Measurements from ENCODE around the gene ABHD14A. TPM values are rescaled to one million over a fixed set of nuclear protein-coding genes. Genes with fewer than 3 reads are reported as not detected.

Gene ABHD14A
- total and polyA plus RNA-seq, 3 donors from 2014 or later, result 27.7 to 51.6 (median 38.9) TPM

DNA sequence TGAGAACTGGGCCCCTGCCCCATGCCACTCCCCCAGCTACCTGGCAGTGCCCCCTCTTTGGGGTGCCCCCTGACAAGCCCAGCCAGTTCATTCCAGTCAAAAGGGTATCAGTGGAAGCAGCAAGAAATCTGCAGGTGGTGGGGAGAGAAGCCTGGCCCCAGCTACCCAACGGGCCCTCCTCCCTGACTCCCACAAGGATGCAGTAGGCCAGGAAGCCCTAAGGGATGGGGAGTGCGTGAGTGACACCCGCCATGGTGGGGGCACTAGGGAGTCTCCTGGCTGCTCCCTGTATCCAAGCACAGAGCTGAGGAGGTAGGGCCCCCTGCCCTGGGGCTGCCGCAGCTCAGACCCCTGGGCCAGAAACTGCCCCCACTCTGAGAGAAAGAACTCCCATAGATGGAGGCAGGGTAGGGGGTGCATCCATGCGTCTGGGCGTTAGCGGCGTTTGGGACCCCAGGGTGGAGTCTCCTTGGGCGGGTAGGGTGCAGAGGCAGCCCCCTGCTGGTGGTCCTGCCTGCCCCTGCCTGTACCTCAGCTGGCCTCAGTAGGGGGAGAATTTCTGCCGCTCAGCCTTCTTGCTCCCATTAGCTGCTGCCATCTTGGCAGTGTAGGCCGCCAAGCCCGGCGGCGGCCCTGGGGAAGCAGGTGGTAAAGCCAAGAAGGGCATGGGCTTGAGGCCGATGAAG, 17.2 kb upstream of the ABHD14A start:
- no peak overlapping the region for H3K27ac ChIP-seq
- 91 to 93% methylated on average over 10 to 15 of the region's 15 CpGs for WGBS, 2 donors

DNA sequence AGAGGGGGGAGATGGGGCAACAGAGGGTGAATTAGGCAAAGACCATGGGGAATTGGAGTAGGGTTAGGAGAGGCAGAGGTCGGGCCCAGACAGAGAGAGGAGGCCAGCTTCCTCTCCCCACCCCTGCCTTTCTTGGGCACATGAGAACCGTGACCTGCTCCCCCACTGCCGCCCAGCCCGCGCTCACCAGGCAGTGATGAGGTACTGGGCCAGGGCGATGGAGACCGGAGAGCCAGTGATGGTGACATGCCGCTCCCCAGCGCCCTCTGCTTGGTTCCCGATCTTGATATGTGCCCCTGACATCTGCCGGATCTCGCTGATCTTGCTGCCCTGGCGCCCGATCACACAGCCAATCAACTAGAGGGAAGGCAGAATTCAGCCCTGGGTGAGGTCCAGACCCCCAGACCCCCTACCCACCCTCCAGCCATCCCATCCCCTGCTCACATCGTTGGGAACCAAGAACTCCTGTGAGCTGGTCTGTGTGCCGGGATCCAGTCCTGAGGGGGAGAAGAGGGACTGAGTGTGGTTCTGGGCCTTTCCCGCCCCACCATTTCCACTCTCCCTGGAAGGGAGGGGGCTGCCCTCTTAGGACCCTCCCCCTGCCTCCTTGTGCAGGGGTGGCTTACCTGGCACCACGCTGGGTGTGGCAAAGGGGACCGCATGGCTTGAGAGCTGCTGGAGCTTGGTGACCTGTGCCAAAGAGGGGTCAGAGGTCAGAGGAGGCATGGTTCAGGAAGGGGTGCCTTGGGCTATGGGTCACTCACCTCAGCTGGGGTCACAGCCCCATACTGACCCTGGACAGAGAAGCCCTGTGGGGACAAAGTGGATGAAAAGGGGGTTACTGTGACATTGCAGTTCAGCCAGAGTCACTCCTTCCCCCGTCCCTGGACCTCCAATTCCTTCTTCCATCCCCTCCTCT, 16.0 kb upstream of the ABHD14A start:
- Histone ChIP-seq H3K27ac (no peak overlapping the region), H3K36me3 (ENCODE audit: low read depth, missing control alignments) (no peaks in the 10 kb centered on the region), H3K27me3 (no peaks in the 10 kb centered on the region), H3K4me3 (no peak overlapping the region), H3K9me3 (no peaks in the 10 kb centered on the region), H3K4me1 (peaks cover 32% of the 10 kb centered on the region)
- DNase-seq, result no peak
- 95 to 96% methylated on average over 16 to 20 of the region's 20 CpGs for WGBS, 2 donors
- intact Hi-C loops (cut with DNase I; ENCODE audit: low total_unique reads), result no loop called here
- no peak for TF ChIP-seq POLR2A (IDR thresholded peaks at IDR 0.05)
- TF ChIP-seq, protein P1, sequence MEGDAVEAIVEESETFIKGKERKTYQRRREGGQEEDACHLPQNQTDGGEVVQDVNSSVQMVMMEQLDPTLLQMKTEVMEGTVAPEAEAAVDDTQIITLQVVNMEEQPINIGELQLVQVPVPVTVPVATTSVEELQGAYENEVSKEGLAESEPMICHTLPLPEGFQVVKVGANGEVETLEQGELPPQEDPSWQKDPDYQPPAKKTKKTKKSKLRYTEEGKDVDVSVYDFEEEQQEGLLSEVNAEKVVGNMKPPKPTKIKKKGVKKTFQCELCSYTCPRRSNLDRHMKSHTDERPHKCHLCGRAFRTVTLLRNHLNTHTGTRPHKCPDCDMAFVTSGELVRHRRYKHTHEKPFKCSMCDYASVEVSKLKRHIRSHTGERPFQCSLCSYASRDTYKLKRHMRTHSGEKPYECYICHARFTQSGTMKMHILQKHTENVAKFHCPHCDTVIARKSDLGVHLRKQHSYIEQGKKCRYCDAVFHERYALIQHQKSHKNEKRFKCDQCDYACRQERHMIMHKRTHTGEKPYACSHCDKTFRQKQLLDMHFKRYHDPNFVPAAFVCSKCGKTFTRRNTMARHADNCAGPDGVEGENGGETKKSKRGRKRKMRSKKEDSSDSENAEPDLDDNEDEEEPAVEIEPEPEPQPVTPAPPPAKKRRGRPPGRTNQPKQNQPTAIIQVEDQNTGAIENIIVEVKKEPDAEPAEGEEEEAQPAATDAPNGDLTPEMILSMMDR (IDR thresholded peaks at IDR 0.05), result no peak

More for the DNA sequence above, 17.2 kb upstream of the ABHD14A start:
- DNase-seq, result no peak
- intact Hi-C loops (cut with DNase I; ENCODE audit: low total_unique reads), result no loop called here
- no peak overlapping the region for H3K4me3 ChIP-seq
- TF ChIP-seq, protein P1 (IDR thresholded peaks at IDR 0.05), result no peak
- H3K27me3 ChIP-seq, result no peaks in the 10 kb centered on the region
- no peaks in the 10 kb centered on the region for H3K36me3 ChIP-seq (ENCODE audit: low read depth, missing control alignments)
- H3K4me1 ChIP-seq, result peaks cover 20% of the 10 kb centered on the region
- H3K9me3 ChIP-seq, result no peaks in the 10 kb centered on the region

DNA sequence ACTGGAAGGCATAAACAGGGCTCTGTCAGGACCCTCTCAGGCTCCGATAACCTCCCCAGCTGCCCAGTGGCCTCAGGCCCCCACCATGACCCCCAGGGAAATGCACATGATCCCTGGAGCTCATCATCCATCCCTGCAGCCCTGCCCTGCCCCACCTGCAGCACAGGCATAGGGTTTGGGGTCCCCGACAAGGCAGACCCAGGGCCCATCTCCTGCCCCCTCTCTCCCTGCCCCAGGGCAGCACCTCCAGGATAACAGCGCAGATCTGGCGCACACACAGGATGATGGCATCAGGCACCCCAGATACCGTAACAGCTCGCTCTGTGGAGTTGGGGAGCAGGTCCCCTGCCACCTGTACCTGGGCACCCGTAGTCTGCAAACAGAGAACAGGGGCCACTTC, 15.2 kb upstream of the ABHD14A start:
- no peak for DNase-seq
- WGBS, 2 donors, result 97 to 100% methylated on average over 3 to 7 of the region's 7 CpGs

DNA sequence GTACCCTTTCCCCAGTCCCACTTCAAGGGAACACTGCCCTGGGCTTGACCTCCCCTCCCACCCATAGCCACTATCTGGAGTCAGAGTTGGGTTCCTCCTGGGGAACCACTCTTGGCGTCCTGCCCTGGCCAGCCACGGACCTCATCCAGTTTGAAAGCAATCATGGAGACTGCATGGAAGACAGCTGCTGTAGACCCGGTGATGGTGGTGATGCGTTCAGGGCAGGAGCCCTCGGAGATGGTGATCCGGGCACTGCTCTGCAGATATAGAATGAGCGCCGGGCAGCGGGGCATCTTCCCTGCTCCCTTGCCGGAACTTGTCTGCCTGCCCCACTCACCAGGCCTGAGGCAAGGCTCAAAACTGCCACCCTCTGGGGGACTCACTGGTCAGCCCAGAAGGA, 14.5 kb upstream of the ABHD14A start:
- H3K27me3 ChIP-seq, result no peaks in the 10 kb centered on the region
- H3K4me3 ChIP-seq, result no peak overlapping the region
- intact Hi-C loops (cut with DNase I; ENCODE audit: low total_unique reads), result no loop called here
- H3K27ac ChIP-seq, result no peak overlapping the region
- WGBS, 2 donors, result 95 to 98% methylated on average over 8 to 10 of the region's 10 CpGs
- peaks cover 40% of the 10 kb centered on the region for H3K4me1 ChIP-seq
- TF ChIP-seq, protein P1 (IDR thresholded peaks at IDR 0.05), result no peak
- no peak for DNase-seq
- no peaks in the 10 kb centered on the region for H3K36me3 ChIP-seq (ENCODE audit: low read depth, missing control alignments)
- no peaks in the 10 kb centered on the region for H3K9me3 ChIP-seq

More for the DNA sequence above, 15.2 kb upstream of the ABHD14A start:
- Histone ChIP-seq H3K27me3 (no peaks in the 10 kb centered on the region), H3K4me3 (no peak overlapping the region), H3K36me3 (ENCODE audit: low read depth, missing control alignments) (no peaks in the 10 kb centered on the region), H3K27ac (no peak overlapping the region), H3K4me1 (peaks cover 39% of the 10 kb centered on the region), H3K9me3 (no peaks in the 10 kb centered on the region)
- intact Hi-C loops (cut with DNase I; ENCODE audit: low total_unique reads), result no loop called here
- TF ChIP-seq, protein P1 (IDR thresholded peaks at IDR 0.05), result no peak
- TF ChIP-seq POLR2A (IDR thresholded peaks at IDR 0.05), result no peak

Data from testis (tissue), 3 donors.